HepG2 (cell line): ENCODE measurements around the gene ZBTB8B. TPM values are rescaled to one million over a fixed set of nuclear protein-coding genes. Genes with fewer than 3 reads are reported as not detected.

Experiments used
- ATAC-seq: fragments of 200-7000 bp; cut with Tn5 transposase; 3 replicates; pipeline ENCODE4 v1.9.1; 2020; ENCODE audit warnings: mild to moderate bottlenecking, moderate library complexity
- BruUV-seq: library from RNA; stranded (reverse); fragments of 400-500 nt; replicated peaks from 2 replicates; lab custom pipeline; 2021; lab: Mats Ljungman, UMichigan
- CTCF ChIA-PET: fragments of 300-600 bp; formaldehyde crosslinking; extraction: SDS; loops from one replicate; lab custom pipeline; 2021; ENCODE audit warnings: low total read pairs, inconsistent platforms, low intra/inter-chr PET ratio; lab: Yijun Ruan, JAX
- POLR2A ChIA-PET: fragments of 350-600 bp; sonication (Branson Sonifier 250); formaldehyde crosslinking; loops from one replicate; lab custom pipeline; 2020; ENCODE audit warnings: antibody characterized with exemption, inconsistent platforms; lab: Yijun Ruan, JAX
- DNase-seq: peaks from one replicate; pipeline ENCODE4 v3.0.0-alpha.2; 2015; ENCODE audit warnings: low spot score
- FAIRE-seq: peaks from 3 replicates; lab custom pipeline; 2011; peaks lifted over from hg19 to GRCh38; lab: Jason Lieb, UNC
- H2AFZ ChIP-seq: one replicate; pipeline ENCODE4 v1.6.1; 2011; ENCODE audit warnings: low read length, inconsistent platforms
- H3K27ac ChIP-seq: fragments of 300-600 bp; 3 replicates; pipeline ENCODE4 v1.8.0; 2011; ENCODE audit warnings: mixed run types, mild to moderate bottlenecking, mixed read lengths, low read length, inconsistent platforms; ENCODE audit not compliant: insufficient read depth; ENCODE audit errors: extremely low read length
- H3K27me3 ChIP-seq, 2 experiments: fragments of 200-600 bp in 1 of 2; 2 replicates in 1 of 2; 3 replicates in 1 of 2; pipeline versions ENCODE4 v1.6.0 to v1.8.0; 2011; ENCODE audit warnings: low read length in 2 of 2, mild to moderate bottlenecking in 2 of 2, moderate library complexity in 2 of 2, inconsistent platforms in 1 of 2; ENCODE audit not compliant: insufficient read depth in 2 of 2, control insufficient read depth in 1 of 2
- H3K36me3 ChIP-seq, 2 experiments: fragments of 200-600 bp in 1 of 2; replicated peaks in 1 of 2; 2 replicates in 1 of 2; 3 replicates in 1 of 2; pipeline versions ENCODE4 v1.5.1 to v1.8.0; 2011; ENCODE audit warnings: low read length in 2 of 2, inconsistent platforms in 1 of 2; ENCODE audit not compliant: insufficient read depth in 2 of 2, control insufficient read depth in 1 of 2
- H3K4me1 ChIP-seq: 2 replicates; pipeline ENCODE4 v1.5.1; 2012; ENCODE audit warnings: low read length, inconsistent platforms; ENCODE audit not compliant: insufficient read depth
- H3K4me2 ChIP-seq: 2 replicates; pipeline ENCODE4 v1.6.0; 2011; ENCODE audit warnings: low read depth, low read length, inconsistent platforms
- H3K4me3 ChIP-seq, 3 experiments: fragments of 200-600 bp in 1 of 3; sonication (generic), shearing (Covaris generic) in 1 of 3; replicated peaks in 1 of 3; 2 replicates each; pipeline ENCODE4 v1.5.1; 2011 to 2016; ENCODE audit warnings: low read length in 3 of 3, inconsistent platforms in 2 of 3, low read depth in 2 of 3, mild to moderate bottlenecking in 2 of 3, control low read depth in 1 of 3, mixed read lengths in 1 of 3; ENCODE audit not compliant: insufficient read depth in 1 of 3
- H3K79me2 ChIP-seq: one replicate; pipeline ENCODE4 v1.6.1; 2011; ENCODE audit warnings: low read length, inconsistent platforms; ENCODE audit not compliant: insufficient read depth
- H3K9ac ChIP-seq: 2 replicates; pipeline ENCODE4 v1.6.0; 2011; ENCODE audit warnings: mild to moderate bottlenecking, low read depth, low read length, inconsistent platforms; ENCODE audit not compliant: insufficient read depth
- H3K9me3 ChIP-seq: 2 replicates; pipeline ENCODE4 v1.5.1; 2012; ENCODE audit warnings: mild to moderate bottlenecking, low read length
- H4K20me1 ChIP-seq: 2 replicates; pipeline ENCODE4 v1.6.0; 2011; ENCODE audit warnings: inconsistent platforms, mild to moderate bottlenecking, low read length, moderate library complexity; ENCODE audit not compliant: insufficient read depth
- KDM2A ChIP-seq: sonication (generic); formaldehyde crosslinking; IDR thresholded peaks from 2 replicates; pipeline ENCODE4 v1.4.0; 2020; ENCODE audit warnings: low read depth, missing genetic modification reagents, borderline replicate concordance
- KLF6 ChIP-seq: IDR thresholded peaks from 2 replicates; pipeline ENCODE4 v1.8.0; 2016; ENCODE audit warnings: missing biosample characterization, missing genetic modification reagents
- MIER3 ChIP-seq: IDR thresholded peaks from 2 replicates; pipeline ENCODE4 v1.6.1; 2016; ENCODE audit warnings: missing compliant biosample characterization, borderline replicate concordance
- NR2C2 ChIP-seq: sonication (generic); formaldehyde crosslinking; IDR thresholded peaks from 2 replicates; pipeline ENCODE4 v1.4.0; 2020; ENCODE audit warnings: missing genetic modification reagents, mild to moderate bottlenecking, moderate library complexity, borderline replicate concordance
- PAWR ChIP-seq: sonication (generic); formaldehyde crosslinking; IDR thresholded peaks from 2 replicates; pipeline ENCODE4 v1.4.0; 2020; ENCODE audit warnings: missing genetic modification reagents, mild to moderate bottlenecking, borderline replicate concordance
- PHF20 ChIP-seq: sonication (generic); formaldehyde crosslinking; IDR thresholded peaks from 2 replicates; pipeline ENCODE4 v1.5.0; 2020; ENCODE audit warnings: mild to moderate bottlenecking, missing genetic modification reagents
- RXRA ChIP-seq: sonication (generic); formaldehyde crosslinking; IDR thresholded peaks from 2 replicates; pipeline ENCODE4 v1.5.1; 2020; ENCODE audit warnings: missing genetic modification reagents
- SNAI1 ChIP-seq: sonication (generic); formaldehyde crosslinking; IDR thresholded peaks from 2 replicates; pipeline ENCODE4 v1.5.0; 2020; ENCODE audit warnings: mild to moderate bottlenecking, missing genetic modification reagents, borderline replicate concordance
- SP5 ChIP-seq: IDR thresholded peaks from 2 replicates; pipeline ENCODE4 v1.6.1; 2016; ENCODE audit warnings: low read depth, borderline replicate concordance
- ZKSCAN8 ChIP-seq: IDR thresholded peaks from 2 replicates; pipeline ENCODE4 v1.6.1; 2016; ENCODE audit warnings: borderline replicate concordance, missing genetic modification reagents, missing compliant biosample characterization
- ZNF33B ChIP-seq: sonication (generic); formaldehyde crosslinking; IDR thresholded peaks from 2 replicates; pipeline ENCODE4 v1.5.1; 2020; ENCODE audit warnings: mild to moderate bottlenecking, missing genetic modification reagents
- WGBS: methylation state at CpG from one replicate; pipeline ENCODE4 v1.1.6; 2017; ENCODE audit warnings: low lambda C conversion rate; 5-methylcytosine and 5-hydroxymethylcytosine counted together
- in situ Hi-C: cut with HindIII; loops from 2 replicates; pipeline ENCODE4 v1.10.0; 2017; ENCODE audit warnings: low pct_unique_long_range_greater_than_20kb; ENCODE audit not compliant: extremely low pct_ligation_motif_present
- intact Hi-C: fragments of 100-400 bp; cut with micrococcal nuclease; formaldehyde crosslinking; loops from one replicate; pipeline ENCODE4 v1.10.0; 2022; ENCODE audit not compliant: unreplicated experiment
- polyA plus RNA-seq, 8 experiments: library from polyadenylated mRNA; depleted of rRNA in 3 of 8; stranded (reverse) in 7 of 8; unstranded in 1 of 8; fragments of >200 nt; fragmentation: Illumina TruSeq in 4 of 8; extraction: Trizol in 4 of 8; gene quantifications; 2 replicates each; pipeline versions ENCODE4 v1.2.1 to v1.2.3, GENCODE V29; 2011 to 2016; ENCODE audit warnings: low read depth in 4 of 8, missing spikeins in 1 of 8, mixed read lengths in 1 of 8; ENCODE audit not compliant: insufficient read depth in 1 of 8
- total RNA-seq, 5 experiments: library from RNA; depleted of rRNA; stranded (reverse); fragments of >200 nt; fragmentation: Illumina TruSeq; extraction: Trizol; gene quantifications; 2 replicates each; pipeline ENCODE4 v1.2.3, GENCODE V29; 2016; ENCODE audit warnings: low read depth in 1 of 5
- TF ChIP-seq, protein P1 (sequence below): sonication (generic); formaldehyde crosslinking; IDR thresholded peaks from 2 replicates; pipeline ENCODE4 v1.8.1; 2022; ENCODE audit warnings: low read depth, mild to moderate bottlenecking, missing genetic modification reagents
- TF ChIP-seq, protein P2 (sequence below): sonication (generic); formaldehyde crosslinking; IDR thresholded peaks from 2 replicates; pipeline ENCODE4 v1.5.0; 2020; ENCODE audit warnings: missing genetic modification reagents
- TF ChIP-seq, protein P3 (sequence below): sonication (generic); formaldehyde crosslinking; IDR thresholded peaks from 2 replicates; pipeline ENCODE4 v1.4.0; 2020; ENCODE audit warnings: mild to moderate bottlenecking, missing genetic modification reagents

ZBTB8B gene
- total and polyA plus RNA-seq, 2 of the 13 experiments (the other 11 are each of a cell fraction or from before 2014, with no cell fraction given), result under 0.01 to 0.02 TPM

- Histone ChIP-seq H3K27ac (no peak overlapping the region), H3K4me1 (peaks cover 16% of the 10 kb centered on the region), H3K79me2 (no peaks in the 10 kb centered on the region), H3K36me3 (no peaks in the 10 kb centered on the region), H3K9me3 (no peaks in the 10 kb centered on the region), H4K20me1 (no peaks in the 10 kb centered on the region), H3K9ac (no peak overlapping the region), H3K27me3 (peaks cover 3 to 32% of the 10 kb centered on the region in 2 experiments; a peak in 2 of 5 replicates), H2AFZ (no peak overlapping the region), H3K4me2 (peak overlapping the region; percentile 80), H3K4me3 (peak overlapping the region in 1 of 3 experiments; percentile 67; a peak in 3 of 6 replicates)
- TF ChIP-seq SNAI1 (CRISPR knock-in tag), result no peak
- TF ChIP-seq ZKSCAN8 (CRISPR knock-in tag), result no peak
- no peak for TF ChIP-seq RXRA
- TF ChIP-seq SP5 (CRISPR knock-in tag), result no peak
- no peak for TF ChIP-seq NR2C2 (CRISPR knock-in tag)
- no peak for TF ChIP-seq MIER3
- TF ChIP-seq, protein P1, sequence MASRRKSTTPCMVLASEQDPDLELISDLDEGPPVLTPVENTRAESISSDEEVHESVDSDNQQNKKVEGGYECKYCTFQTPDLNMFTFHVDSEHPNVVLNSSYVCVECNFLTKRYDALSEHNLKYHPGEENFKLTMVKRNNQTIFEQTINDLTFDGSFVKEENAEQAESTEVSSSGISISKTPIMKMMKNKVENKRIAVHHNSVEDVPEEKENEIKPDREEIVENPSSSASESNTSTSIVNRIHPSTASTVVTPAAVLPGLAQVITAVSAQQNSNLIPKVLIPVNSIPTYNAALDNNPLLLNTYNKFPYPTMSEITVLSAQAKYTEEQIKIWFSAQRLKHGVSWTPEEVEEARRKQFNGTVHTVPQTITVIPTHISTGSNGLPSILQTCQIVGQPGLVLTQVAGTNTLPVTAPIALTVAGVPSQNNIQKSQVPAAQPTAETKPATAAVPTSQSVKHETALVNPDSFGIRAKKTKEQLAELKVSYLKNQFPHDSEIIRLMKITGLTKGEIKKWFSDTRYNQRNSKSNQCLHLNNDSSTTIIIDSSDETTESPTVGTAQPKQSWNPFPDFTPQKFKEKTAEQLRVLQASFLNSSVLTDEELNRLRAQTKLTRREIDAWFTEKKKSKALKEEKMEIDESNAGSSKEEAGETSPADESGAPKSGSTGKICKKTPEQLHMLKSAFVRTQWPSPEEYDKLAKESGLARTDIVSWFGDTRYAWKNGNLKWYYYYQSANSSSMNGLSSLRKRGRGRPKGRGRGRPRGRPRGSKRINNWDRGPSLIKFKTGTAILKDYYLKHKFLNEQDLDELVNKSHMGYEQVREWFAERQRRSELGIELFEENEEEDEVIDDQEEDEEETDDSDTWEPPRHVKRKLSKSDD (CRISPR knock-in tag), result no peak
- TF ChIP-seq PHF20 (CRISPR knock-in tag), result no peak
- no peak for TF ChIP-seq KLF6 (CRISPR knock-in tag)
- TF ChIP-seq ZNF33B (CRISPR knock-in tag), result no peak
- TF ChIP-seq, protein P2, sequence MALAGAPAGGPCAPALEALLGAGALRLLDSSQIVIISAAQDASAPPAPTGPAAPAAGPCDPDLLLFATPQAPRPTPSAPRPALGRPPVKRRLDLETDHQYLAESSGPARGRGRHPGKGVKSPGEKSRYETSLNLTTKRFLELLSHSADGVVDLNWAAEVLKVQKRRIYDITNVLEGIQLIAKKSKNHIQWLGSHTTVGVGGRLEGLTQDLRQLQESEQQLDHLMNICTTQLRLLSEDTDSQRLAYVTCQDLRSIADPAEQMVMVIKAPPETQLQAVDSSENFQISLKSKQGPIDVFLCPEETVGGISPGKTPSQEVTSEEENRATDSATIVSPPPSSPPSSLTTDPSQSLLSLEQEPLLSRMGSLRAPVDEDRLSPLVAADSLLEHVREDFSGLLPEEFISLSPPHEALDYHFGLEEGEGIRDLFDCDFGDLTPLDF, result no peak
- no peak for TF ChIP-seq KDM2A (CRISPR knock-in tag)
- TF ChIP-seq, protein P3, sequence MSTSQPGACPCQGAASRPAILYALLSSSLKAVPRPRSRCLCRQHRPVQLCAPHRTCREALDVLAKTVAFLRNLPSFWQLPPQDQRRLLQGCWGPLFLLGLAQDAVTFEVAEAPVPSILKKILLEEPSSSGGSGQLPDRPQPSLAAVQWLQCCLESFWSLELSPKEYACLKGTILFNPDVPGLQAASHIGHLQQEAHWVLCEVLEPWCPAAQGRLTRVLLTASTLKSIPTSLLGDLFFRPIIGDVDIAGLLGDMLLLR (CRISPR knock-in tag), result no peak
- TF ChIP-seq PAWR, result no peak
- ChIA-PET CTCF (no interaction called here), POLR2A (no interaction called here)
- WGBS, result 43% methylated on average over 11 of the region's 11 CpGs
- ATAC-seq, result no peak
- intact Hi-C loops (no loop called here), in situ Hi-C loops (no loop called here)
- no peak for FAIRE-seq
- no TSS peak for BruUV-seq
- DNase-seq, result no peak
Measured at GRCh38 chr1:32465578-32465933, 684 bp downstream of the ZBTB8B start.
